Calu3 (cell line): ENCODE measurements around the gene CFTR. TPM values are rescaled to one million over a fixed set of nuclear protein-coding genes. Genes with fewer than 3 reads are reported as not detected.

Experiments
- BruUV-seq: library from RNA; stranded (reverse); fragments of 400-500 nt; replicated peaks from 2 replicates; lab custom pipeline; 2021; lab: Mats Ljungman, UMichigan
- CTCF ChIA-PET: fragments of 300-600 bp; sonication (Branson Sonifier 250); formaldehyde crosslinking; loops from one replicate; lab custom pipeline; 2022; ENCODE audit warnings: antibody characterized with exemption; lab: Charles Lee
- DNase-seq: peaks from one replicate; pipeline ENCODE4 v3.0.0; 2022
- H3K27ac Mint-ChIP-seq: one replicate; pipeline ENCODE4 v1.8.0; 2022; ENCODE audit warnings: mixed read lengths; ENCODE audit not compliant: unreplicated experiment
- H3K27me3 Mint-ChIP-seq: one replicate; pipeline ENCODE4 v1.8.0; 2022; ENCODE audit warnings: mixed read lengths; ENCODE audit not compliant: unreplicated experiment
- H3K36me3 Mint-ChIP-seq: one replicate; pipeline ENCODE4 v1.8.0; 2022; ENCODE audit warnings: mild to moderate bottlenecking, moderate library complexity, mixed read lengths; ENCODE audit not compliant: insufficient read depth, unreplicated experiment
- H3K4me1 Mint-ChIP-seq: one replicate; pipeline ENCODE4 v1.8.0; 2022; ENCODE audit warnings: mild to moderate bottlenecking, low read depth, mixed read lengths; ENCODE audit not compliant: unreplicated experiment
- H3K4me3 Mint-ChIP-seq: one replicate; pipeline ENCODE4 v1.8.0; 2022; ENCODE audit warnings: mild to moderate bottlenecking, low read depth, moderate library complexity, mixed read lengths; ENCODE audit not compliant: unreplicated experiment
- H3K9me3 Mint-ChIP-seq: one replicate; pipeline ENCODE4 v1.8.0; 2022; ENCODE audit warnings: low read depth, mixed read lengths; ENCODE audit not compliant: unreplicated experiment
- intact Hi-C: fragments of 100-400 bp; cut with micrococcal nuclease; formaldehyde crosslinking; loops from one replicate; pipeline ENCODE4 v1.10.0; 2022; ENCODE audit not compliant: unreplicated experiment
- total RNA-seq: library from RNA; stranded (reverse); gene quantifications from 2 replicates; pipeline ENCODE4 v1.2.3, GENCODE V29; 2022
- TF ChIP-seq, protein P1 (sequence below): fragments of 200-600 bp; IDR thresholded peaks from one replicate; pipeline ENCODE4 v1.8.0; 2022; ENCODE audit warnings: antibody characterized with exemption; ENCODE audit not compliant: unreplicated experiment

CFTR gene
- total RNA-seq, 1 experiment from 2014 or later = 502 TPM

GRCh38 chr7:117493460-117493859 lies 13.6 kb downstream of the CFTR start:
- intact Hi-C loops = no loop called here
- no peaks in the 10 kb centered on the region for H3K9me3 Mint-ChIP-seq
- no peaks in the 10 kb centered on the region for H3K27me3 Mint-ChIP-seq
- BruUV-seq = no TSS peak
- H3K4me3 Mint-ChIP-seq = peak overlapping the region; percentile 26
- CTCF ChIA-PET = no interaction called here
- DNase-seq = no peak
- H3K36me3 Mint-ChIP-seq = peaks cover 96% of the 10 kb centered on the region
- TF ChIP-seq, protein P1, sequence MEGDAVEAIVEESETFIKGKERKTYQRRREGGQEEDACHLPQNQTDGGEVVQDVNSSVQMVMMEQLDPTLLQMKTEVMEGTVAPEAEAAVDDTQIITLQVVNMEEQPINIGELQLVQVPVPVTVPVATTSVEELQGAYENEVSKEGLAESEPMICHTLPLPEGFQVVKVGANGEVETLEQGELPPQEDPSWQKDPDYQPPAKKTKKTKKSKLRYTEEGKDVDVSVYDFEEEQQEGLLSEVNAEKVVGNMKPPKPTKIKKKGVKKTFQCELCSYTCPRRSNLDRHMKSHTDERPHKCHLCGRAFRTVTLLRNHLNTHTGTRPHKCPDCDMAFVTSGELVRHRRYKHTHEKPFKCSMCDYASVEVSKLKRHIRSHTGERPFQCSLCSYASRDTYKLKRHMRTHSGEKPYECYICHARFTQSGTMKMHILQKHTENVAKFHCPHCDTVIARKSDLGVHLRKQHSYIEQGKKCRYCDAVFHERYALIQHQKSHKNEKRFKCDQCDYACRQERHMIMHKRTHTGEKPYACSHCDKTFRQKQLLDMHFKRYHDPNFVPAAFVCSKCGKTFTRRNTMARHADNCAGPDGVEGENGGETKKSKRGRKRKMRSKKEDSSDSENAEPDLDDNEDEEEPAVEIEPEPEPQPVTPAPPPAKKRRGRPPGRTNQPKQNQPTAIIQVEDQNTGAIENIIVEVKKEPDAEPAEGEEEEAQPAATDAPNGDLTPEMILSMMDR = no peak
- H3K27ac Mint-ChIP-seq = peak overlapping the region; percentile 67
- H3K4me1 Mint-ChIP-seq = peaks cover 78% of the 10 kb centered on the region

- Mint-ChIP-seq H3K27me3 (no peaks in the 10 kb centered on the region), H3K27ac (peak overlapping the region; percentile 67), H3K9me3 (no peaks in the 10 kb centered on the region), H3K36me3 (peaks cover 97% of the 10 kb centered on the region), H3K4me1 (peaks cover 79% of the 10 kb centered on the region), H3K4me3 (no peak overlapping the region)
- TF ChIP-seq, protein P1 = no peak
- intact Hi-C loops = no loop called here
- BruUV-seq = no TSS peak
- DNase-seq = no peak
- CTCF ChIA-PET = no interaction called here
These were observed 15.5 kb downstream of the CFTR start for GRCh38 chr7:117495308-117495707.

DNA sequence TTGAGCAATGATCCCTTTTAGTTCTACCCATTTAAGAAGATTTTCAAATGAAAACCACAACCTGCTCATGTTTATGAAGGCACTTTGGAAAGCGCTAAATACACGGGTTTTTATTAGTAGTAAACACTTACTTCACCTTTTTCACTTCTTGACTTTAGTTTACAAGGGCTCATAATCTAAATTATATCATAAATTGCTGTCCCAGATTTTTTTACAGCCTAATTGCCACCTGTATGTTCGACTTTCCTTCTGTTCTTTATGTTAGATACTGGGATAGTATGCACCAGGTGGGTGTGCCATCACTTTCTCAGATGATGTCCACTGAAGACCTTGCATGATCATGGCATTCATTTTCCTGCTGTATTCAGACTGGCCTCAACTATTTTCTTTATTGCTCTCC lies 22.5 kb downstream of the CFTR start:
- H3K9me3 Mint-ChIP-seq = no peaks in the 10 kb centered on the region
- BruUV-seq = no TSS peak
- H3K4me3 Mint-ChIP-seq = no peak overlapping the region
- CTCF ChIA-PET = no interaction called here
- DNase-seq = no peak
- TF ChIP-seq, protein P1 = no peak
- H3K4me1 Mint-ChIP-seq = peaks cover 37% of the 10 kb centered on the region
- H3K27me3 Mint-ChIP-seq = no peaks in the 10 kb centered on the region
- H3K36me3 Mint-ChIP-seq = peaks cover 94% of the 10 kb centered on the region
- intact Hi-C loops = no loop called here
- peak overlapping the region; percentile 27 for H3K27ac Mint-ChIP-seq

DNA sequence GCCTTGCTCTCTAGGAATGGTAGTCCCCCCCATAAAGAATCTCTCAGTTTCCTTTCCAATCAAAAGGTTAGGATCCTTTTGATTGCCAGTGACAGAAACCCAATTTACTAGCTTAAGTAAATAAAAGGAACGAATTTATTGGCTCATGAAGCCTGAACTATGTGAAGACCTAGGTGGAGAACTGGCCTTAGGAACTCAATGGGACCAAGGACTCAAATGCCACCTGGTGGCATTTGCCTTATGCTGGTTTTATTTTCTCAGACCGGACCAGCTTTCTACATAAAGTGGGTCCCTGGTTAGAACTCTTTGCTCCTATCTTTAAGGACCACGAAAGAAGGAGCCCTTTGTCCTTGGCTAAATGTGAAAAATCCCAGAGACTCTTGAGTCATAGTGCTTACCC lies 25.4 kb downstream of the CFTR start:
- TF ChIP-seq, protein P1 = no peak
- peaks cover 32% of the 10 kb centered on the region for H3K4me1 Mint-ChIP-seq
- H3K4me3 Mint-ChIP-seq = no peak overlapping the region
- no peaks in the 10 kb centered on the region for H3K9me3 Mint-ChIP-seq
- DNase-seq = no peak
- peaks cover 94% of the 10 kb centered on the region for H3K36me3 Mint-ChIP-seq
- CTCF ChIA-PET = interaction anchor here (1.4 kb wide), 1 partner anchor 15 kb away, joined by 4 read pairs; no protein-coding TSS in a partner anchor
- H3K27me3 Mint-ChIP-seq = no peaks in the 10 kb centered on the region
- BruUV-seq = no TSS peak
- intact Hi-C loops = no loop called here
- H3K27ac Mint-ChIP-seq = no peak overlapping the region
